ENCODE measurements around the gene SPDYE6.

GRCh38 chr7:102403563-102403962 is 47.3 kb upstream of the SPDYE6 start:
- TF ChIP-seq REST (IDR thresholded peaks at IDR 0.05; ENCODE audit: insufficient read depth in 1 of 2, low read depth in 2 of 2, low read length in 2 of 2) (no peak), POLR2AphosphoS5 (IDR thresholded peaks at IDR 0.05; ENCODE audit: low read depth, low read length) (no peak), SIN3A (IDR thresholded peaks at IDR 0.05; ENCODE audit: borderline replicate concordance, insufficient read depth, low read length) (no peak), TAF1 (IDR thresholded peaks at IDR 0.05; ENCODE audit: borderline replicate concordance, insufficient read depth, low read length) (no peak), FOXP2 (optimal IDR thresholded peaks at IDR 0.05; ENCODE audit: borderline replicate concordance, extremely low read depth, extremely low read length, insufficient read depth) (no peak)

Data from PFSK-1 (cell line).